Suppressor macrophage treated with lipopolysaccharide for 1 hour (primary cell): ENCODE measurements around the gene GPR75.
"Not testable (repeated sequence)": the region's sequence is repeated elsewhere in the genome, so short reads cannot be mapped to it uniquely, and the experiment has no call there.

Experiments
- DNase-seq, 3 donors: peaks; one replicate each; pipeline ENCODE4 v3.0.0-alpha.2; 2020 to 2022

The GPR75 gene

DNA sequence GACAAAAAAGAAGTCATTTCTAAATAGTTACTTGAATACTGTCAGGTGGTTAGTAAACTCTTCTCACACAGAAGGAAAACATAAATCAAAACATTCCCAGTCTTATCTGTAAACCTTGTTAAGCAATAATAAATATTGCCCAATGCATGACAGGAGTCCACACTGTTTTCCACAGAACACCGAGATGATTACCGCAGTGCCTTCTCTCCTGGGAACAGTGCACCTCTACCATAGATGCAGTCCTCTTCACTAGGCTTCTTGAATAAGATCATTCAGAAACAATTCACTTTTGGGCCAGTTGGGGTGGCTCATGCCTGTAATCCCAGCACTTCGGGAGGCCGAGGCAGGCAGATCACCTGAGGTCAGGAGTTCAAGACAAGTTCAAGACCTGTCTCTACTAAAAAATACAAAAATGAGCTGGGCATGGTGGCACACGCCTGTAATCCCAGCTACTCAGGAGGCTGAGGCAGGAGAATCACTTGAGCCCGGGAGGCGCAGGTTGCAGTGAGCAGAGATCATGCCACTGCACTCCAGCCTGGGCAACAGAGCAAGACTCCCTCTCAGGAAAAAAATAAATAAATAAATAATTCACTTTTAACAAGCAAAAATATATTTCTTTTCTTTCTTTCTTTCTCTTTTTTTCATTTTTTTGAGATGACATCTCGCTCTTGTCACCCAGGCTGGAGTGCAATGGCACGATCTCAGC, 8.6 kb downstream of the GPR75 start:
- not testable (repeated sequence) for DNase-seq

DNA sequence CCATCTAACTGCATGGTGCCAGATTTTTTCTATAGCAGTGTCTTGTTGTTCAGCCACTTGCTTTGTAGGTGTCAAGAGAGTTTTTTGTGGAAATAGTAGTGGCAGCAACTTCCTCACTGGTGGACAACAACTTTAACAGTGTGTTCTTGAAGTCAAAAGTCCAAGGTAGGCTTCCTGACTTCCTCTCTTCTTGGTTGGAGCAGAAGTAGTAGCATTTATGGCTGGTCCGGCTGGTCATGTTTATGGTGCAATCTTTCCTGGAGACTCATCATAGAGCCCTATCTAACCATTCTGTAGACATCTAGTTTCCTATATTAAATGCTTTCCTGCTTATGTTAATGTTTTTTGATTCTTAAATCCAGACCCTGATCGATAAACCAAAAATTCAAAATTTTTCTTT, 11.7 kb downstream of the GPR75 start:
- peak in 1 of 3 donors; percentile 8 for DNase-seq

GRCh38 chr2:53843595-53843994, 16.2 kb downstream of the GPR75 start:
- no peak for DNase-seq

DNA sequence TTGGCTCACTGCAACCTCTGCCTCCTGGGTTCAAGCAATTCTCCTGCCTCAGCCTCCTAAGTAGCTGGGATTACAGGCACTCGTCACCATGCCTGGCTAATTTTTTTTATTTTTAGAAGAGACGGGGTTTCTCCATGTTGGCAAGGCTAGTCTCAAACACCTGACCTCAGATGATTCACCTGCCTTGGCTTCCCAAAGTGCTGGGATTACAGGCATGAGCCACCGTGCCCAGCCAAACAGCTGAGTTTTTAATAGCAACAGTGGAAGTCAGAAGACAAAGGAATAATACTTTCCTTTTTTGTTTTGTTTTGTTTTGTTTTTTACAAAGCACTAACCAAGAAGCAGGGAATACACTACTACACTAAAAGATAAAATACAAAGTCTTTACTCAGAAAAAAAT, 16.9 kb downstream of the GPR75 start:
- no peak for DNase-seq

DNA sequence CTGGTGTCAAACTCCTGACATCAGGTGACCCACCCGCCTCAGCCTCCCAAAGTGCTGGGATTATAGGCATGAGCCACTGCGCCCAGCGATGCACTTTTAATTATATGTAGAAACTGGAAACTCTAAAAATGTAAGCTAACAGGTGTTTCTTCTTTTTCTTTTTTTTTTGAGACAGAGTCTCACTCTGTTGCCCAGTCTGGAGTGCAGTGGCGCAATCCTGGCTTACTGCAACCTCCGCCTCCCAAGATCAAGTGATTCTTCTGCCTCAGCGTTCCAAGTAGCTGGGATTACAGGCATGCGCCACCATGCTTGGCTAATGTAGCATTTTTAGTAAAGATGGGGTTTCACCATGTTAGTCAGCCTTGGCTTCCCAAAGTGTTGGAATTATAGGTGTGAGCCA, 18.1 kb downstream of the GPR75 start:
- DNase-seq = not testable (repeated sequence)

DNA sequence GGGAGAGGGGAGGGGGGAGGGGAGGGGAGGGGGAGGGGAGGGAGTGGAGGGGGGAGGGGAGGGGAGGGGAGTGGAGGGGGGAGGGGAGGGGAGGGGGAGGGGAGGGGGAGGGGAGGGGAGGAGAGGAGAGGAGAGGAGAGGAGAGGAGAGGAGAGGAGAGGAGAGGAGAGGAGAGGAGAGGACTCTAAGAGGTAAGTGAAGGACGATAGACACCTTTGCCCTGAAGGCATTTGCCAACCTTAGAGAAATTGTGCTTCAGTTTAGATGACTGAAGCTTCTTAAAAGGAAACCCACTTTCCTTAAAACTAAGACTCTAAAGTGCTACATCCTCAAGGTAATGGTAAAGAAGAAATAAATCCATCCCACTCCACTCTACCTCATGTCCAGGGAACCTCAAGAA, 19.2 kb downstream of the GPR75 start:
- DNase-seq = no peak

DNA sequence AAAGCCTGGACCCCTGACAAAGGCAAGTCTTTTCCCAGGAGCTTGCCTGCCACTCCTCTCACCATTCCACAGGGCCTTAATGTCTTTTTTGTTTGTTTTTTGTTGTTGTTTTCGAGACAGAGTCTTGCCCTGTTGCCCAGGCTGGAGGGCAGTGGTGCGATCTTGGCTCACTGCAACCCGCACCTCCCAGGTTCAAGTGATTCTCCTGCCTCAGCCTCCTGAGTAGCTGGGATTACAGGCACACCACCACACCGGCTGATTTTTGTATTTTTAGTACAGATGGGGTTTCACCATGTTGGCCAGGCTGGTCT, 29.8 kb downstream of the GPR75 start:
- DNase-seq = not testable (repeated sequence)

DNA sequence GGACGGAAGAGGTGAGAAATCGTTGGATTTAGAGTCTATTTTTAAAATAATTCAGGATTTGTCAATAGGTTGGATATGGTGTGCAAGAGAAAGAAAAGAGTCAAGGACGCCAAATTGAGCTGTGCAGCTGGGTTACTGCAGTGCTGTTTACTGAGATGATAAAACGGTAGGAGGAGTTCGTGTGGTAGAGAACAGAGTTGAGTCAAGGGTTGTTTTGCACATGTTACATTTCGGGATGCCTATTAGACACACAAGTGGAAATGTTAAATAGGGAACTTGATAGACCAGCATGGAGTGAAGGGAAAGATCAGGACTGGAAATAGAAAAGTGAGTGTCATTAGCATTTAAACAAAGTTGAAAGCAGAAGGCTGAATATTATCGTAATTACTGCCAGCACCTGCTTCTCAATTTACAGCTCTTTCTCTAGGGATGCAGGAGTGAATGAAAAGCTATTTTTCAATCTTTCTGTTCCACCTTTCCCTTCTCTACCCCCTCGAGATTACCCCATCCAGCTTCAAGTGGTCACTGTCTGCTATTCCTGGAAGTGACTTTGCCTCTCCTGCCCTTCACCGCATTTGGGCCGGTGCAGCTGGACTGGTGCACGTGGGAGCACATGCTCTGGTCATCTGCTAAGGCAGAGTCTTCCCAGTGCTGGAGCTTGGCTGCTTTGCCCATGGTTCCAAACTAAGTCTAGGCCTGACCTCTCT, 30.3 kb downstream of the GPR75 start:
- no peak for DNase-seq

GRCh38 chr2:53828331-53828730, 31.4 kb downstream of the GPR75 start:
- DNase-seq = no peak

- no peak for DNase-seq
Observed at GRCh38 chr2:53827398-53828175, 32.2 kb downstream of the GPR75 start.

DNA sequence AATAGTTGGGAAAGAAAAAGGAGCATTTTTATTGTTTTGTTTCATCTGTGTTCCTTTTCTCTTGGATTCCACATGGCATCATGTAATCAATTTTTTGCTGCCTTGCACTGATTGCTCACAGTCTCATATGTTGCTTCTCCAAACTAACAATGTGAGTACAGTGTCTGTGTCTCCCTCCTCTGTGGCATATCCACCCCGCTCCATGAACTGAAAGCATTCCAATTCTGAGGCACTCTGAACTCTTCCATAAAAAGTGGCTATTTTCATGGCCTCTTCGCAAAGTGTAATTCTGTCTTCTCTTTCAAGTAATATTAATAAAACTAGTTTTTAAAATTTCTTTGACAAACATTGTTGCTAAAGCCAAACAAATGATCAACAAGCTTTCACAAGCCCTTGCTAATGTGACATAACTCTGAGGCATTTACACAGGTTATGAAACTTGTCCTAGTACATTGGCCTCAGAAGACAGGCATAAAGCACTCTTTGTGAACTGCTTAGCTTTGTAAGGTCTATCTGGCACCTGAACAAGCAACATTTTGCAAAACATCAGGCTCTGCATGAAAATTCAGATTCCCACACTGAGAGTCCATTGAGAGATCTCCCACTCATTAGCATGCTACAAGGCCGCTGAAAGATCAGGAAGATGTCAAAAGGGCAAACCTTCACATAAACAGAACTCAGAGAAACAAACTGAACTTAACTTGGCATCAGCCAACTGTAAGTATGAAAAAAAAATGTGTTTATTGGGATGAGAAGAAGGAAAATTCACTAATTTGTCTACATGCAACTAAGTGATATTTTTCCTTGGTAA, 33.0 kb downstream of the GPR75 start:
- DNase-seq = no peak

- DNase-seq = no peak
Observed at GRCh38 chr2:53826030-53826410, 33.7 kb downstream of the GPR75 start.

GRCh38 chr2:53823639-53824038, 36.1 kb downstream of the GPR75 start:
- peak in 2 of 3 donors; percentile 2 to 3 for DNase-seq

DNA sequence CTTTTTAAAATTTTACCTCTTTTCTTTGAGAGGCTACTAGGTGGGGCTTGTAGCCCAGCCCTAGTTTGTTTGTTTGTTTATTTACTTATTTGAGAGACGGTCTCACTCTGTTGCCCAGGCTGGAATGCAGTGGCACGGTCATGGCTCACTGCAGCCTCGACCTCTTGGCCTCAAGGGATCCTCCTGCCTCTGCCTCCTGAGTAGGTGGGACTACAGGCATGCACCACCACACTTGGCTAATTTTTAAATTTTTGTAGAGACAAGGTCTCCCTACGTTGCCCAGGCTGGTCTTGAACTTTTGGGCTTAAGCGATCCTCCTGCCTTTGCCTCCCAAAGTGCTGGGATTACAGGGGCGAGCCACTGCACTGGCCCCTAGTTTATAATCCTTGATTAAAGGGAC, 38.0 kb downstream of the GPR75 start:
- no peak for DNase-seq

- DNase-seq = no peak
Observed at GRCh38 chr2:53820711-53821110, 39.1 kb downstream of the GPR75 start.

- no peak for DNase-seq
Observed at GRCh38 chr2:53820048-53820447, 39.7 kb downstream of the GPR75 start.

- no peak for DNase-seq
Observed at GRCh38 chr2:53819634-53820033, 40.1 kb downstream of the GPR75 start.

DNA sequence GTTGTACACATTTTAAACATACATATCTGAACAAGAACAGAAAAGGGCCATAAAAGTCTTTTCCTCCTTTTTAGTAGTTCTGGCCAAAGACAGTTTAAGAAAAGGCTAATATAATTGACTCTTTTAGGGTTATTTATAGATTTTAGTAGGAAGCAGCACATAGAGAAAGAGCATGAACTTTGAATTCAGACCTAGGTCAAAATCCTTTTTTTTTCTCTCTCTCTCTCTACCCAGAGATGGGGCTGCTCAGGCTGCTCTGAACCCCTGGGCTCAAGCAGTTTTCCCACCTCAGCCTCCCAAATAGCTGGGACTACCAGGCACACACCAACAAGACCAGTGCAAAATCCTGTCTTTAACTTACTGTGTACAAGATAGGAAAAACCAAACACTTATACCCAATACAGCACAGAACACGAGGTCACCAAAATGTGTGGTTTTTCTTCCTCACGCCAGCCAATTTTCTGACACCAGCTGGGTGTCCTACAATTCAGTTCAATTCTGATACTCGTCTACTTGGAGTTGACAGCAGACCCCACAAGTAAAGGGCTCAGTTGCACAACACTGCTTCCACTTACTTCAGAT, 40.8 kb downstream of the GPR75 start:
- no peak for DNase-seq

GRCh38 chr2:53813151-53813550, 46.6 kb downstream of the GPR75 start:
- no peak for DNase-seq

GRCh38 chr2:53811601-53812000, 48.2 kb downstream of the GPR75 start:
- no peak for DNase-seq
